ENCODE measurements around the gene PPFIBP2.

GRCh38 chr11:7563281-7563680 lies 49.5 kb downstream of the PPFIBP2 start:
- TF ChIP-seq CTCF (IDR thresholded peaks at IDR 0.05; ENCODE audit: low read length) (no peak), EZH2 (IDR thresholded peaks at IDR 0.05; ENCODE audit: borderline replicate concordance, low read length) (no peak)
